ENCODE measurements around the gene LHFPL3. TPM values are rescaled to one million over a fixed set of nuclear protein-coding genes. Genes with fewer than 3 reads are reported as not detected.

The LHFPL3 gene
- polyA plus RNA-seq, 1 of the 3 experiments (the other 2 are of a cell fraction) = not detected

DNA sequence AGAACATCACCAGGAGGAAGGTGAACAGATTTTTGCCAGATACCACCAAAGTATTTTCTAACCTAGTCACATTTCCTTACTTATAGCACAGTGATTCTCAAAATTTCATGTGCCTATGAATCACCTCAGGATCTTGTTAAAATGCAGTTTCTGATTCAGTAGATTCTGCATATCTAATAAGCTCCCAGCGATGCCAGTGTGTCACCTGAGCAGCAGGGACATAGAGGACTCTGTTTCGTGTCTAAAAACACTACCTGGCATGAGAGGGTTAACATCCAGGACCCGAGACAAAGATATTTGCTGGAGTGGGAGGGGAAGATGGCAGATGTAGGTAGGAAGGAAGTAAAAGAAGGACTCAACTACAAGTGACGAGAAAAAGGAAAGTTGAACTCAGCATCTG is 433.5 kb downstream of the LHFPL3 start (continued):
- TF ChIP-seq, protein P1, sequence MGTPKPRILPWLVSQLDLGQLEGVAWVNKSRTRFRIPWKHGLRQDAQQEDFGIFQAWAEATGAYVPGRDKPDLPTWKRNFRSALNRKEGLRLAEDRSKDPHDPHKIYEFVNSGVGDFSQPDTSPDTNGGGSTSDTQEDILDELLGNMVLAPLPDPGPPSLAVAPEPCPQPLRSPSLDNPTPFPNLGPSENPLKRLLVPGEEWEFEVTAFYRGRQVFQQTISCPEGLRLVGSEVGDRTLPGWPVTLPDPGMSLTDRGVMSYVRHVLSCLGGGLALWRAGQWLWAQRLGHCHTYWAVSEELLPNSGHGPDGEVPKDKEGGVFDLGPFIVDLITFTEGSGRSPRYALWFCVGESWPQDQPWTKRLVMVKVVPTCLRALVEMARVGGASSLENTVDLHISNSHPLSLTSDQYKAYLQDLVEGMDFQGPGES (IDR thresholded peaks at IDR 0.05; ENCODE audit: low read depth, low read length) = no peak
- no peak for TF ChIP-seq MXI1 (IDR thresholded peaks at IDR 0.05; ENCODE audit: low read depth, low read length)
- no peak for TF ChIP-seq GABPA (IDR thresholded peaks at IDR 0.05; ENCODE audit: low read depth)
- TF ChIP-seq RCOR1 (IDR thresholded peaks at IDR 0.05; ENCODE audit: low read length) = no peak
- no peak for TF ChIP-seq JUND (IDR thresholded peaks at IDR 0.05)
- TF ChIP-seq FOXJ3 (CRISPR knock-in tag; IDR thresholded peaks at IDR 0.05) = no peak
- TF ChIP-seq SIN3A (IDR thresholded peaks at IDR 0.05; ENCODE audit: borderline replicate concordance, low read depth, low read length) = no peak

GRCh38 chr7:104767113-104767512 is 438.7 kb downstream of the LHFPL3 start:
- WGBS (ENCODE audit: low lambda C conversion rate) = 0% methylated on average over 4 of the region's 4 CpGs
- DNase-seq = no peak
- ChIA-PET CTCF (interaction anchor here (1.2 kb wide), 1 partner anchor 14 kb away, joined by 3 read pairs; no protein-coding TSS in a partner anchor), POLR2A (no interaction called here)
- Histone ChIP-seq H3K9me3 (no peaks in the 10 kb centered on the region), H3K79me2 (ENCODE audit: insufficient read depth) (no peaks in the 10 kb centered on the region), H4K20me1 (ENCODE audit: insufficient read depth) (no peaks in the 10 kb centered on the region), H3K4me2 (no peak overlapping the region), H3K27me3 (ENCODE audit: insufficient read depth) (peaks cover 24% of the 10 kb centered on the region; the same call in 1 of the 2 replicates), H2AFZ (ENCODE audit: low read depth) (0 out of 2 replicates have a peak overlapping the region, but pooled peaks have one; percentile 10), H3F3A (replicated peaks; ENCODE audit: insufficient read depth) (no peaks in the 10 kb centered on the region), H3K36me3 (replicated peaks in 1 of 2; ENCODE audit: control insufficient read depth in 1 of 2, insufficient read depth in 2 of 2, low read length in 1 of 2) (no peaks in the 10 kb centered on the region), H3K9me2 (no peaks in the 10 kb centered on the region), H3K4me3 (ENCODE audit: low read depth in 2 of 2, low read length in 1 of 2) (no peak overlapping the region), H3K9ac (no peak overlapping the region), H3K27ac (ENCODE audit: low read depth in 2 of 2, low read length in 1 of 2) (no peak overlapping the region), H3K4me1 (ENCODE audit: control insufficient read depth in 1 of 2, insufficient read depth in 2 of 2, low read depth in 1 of 2, low read length in 1 of 2) (no peaks in the 10 kb centered on the region)
- TF ChIP-seq REST (IDR thresholded peaks at IDR 0.05; ENCODE audit: low read depth, low read length) (no peak), MEF2A (IDR thresholded peaks at IDR 0.05; ENCODE audit: borderline replicate concordance, low read depth) (no peak), RCOR1 (IDR thresholded peaks at IDR 0.05; ENCODE audit: low read length) (no peak), TAF1 (IDR thresholded peaks at IDR 0.05; ENCODE audit: borderline replicate concordance, low read depth, low read length) (no peak), MAX (IDR thresholded peaks at IDR 0.05; ENCODE audit: low read depth) (no peak), RAD21 (IDR thresholded peaks at IDR 0.05; ENCODE audit: low read length) (no peak), JUND (IDR thresholded peaks at IDR 0.05) (no peak), GATA2 (CRISPR knock-in tag; IDR thresholded peaks at IDR 0.05) (no peak), EZH2phosphoT487 (IDR thresholded peaks at IDR 0.05; ENCODE audit: borderline replicate concordance, low read depth) (no peak), TCF12 (IDR thresholded peaks at IDR 0.05) (no peak), FOXM1 (IDR thresholded peaks at IDR 0.05; ENCODE audit: low read depth) (no peak), EP300 (IDR thresholded peaks at IDR 0.05; ENCODE audit: borderline replicate concordance in 1 of 2, low read depth in 1 of 2, low read length in 1 of 2) (no peak), RFX5 (IDR thresholded peaks at IDR 0.05; ENCODE audit: low read length) (no peak), YY1 (IDR thresholded peaks at IDR 0.05; ENCODE audit: low read depth) (no peak), TEAD4 (IDR thresholded peaks at IDR 0.05; ENCODE audit: borderline replicate concordance, insufficient read depth) (no peak)
- TF ChIP-seq, protein P1 (IDR thresholded peaks at IDR 0.05; ENCODE audit: low read depth, low read length) = no peak
- TF ChIP-seq, protein P2, sequence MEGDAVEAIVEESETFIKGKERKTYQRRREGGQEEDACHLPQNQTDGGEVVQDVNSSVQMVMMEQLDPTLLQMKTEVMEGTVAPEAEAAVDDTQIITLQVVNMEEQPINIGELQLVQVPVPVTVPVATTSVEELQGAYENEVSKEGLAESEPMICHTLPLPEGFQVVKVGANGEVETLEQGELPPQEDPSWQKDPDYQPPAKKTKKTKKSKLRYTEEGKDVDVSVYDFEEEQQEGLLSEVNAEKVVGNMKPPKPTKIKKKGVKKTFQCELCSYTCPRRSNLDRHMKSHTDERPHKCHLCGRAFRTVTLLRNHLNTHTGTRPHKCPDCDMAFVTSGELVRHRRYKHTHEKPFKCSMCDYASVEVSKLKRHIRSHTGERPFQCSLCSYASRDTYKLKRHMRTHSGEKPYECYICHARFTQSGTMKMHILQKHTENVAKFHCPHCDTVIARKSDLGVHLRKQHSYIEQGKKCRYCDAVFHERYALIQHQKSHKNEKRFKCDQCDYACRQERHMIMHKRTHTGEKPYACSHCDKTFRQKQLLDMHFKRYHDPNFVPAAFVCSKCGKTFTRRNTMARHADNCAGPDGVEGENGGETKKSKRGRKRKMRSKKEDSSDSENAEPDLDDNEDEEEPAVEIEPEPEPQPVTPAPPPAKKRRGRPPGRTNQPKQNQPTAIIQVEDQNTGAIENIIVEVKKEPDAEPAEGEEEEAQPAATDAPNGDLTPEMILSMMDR (IDR thresholded peaks at IDR 0.05) = no peak

All from SK-N-SH (cell line).